Mammary epithelial cell (primary cell): ENCODE results near the gene GPR31.

Experiments used
- CTCF ChIP-seq, 2 donors: IDR thresholded peaks in 1 of 2; conservative IDR thresholded peaks in 1 of 2; 2 replicates each; pipeline ENCODE4 v1.5.1; 2011 to 2012; ENCODE audit warnings: inconsistent platforms in 2 of 2, low read length in 2 of 2, mild to moderate bottlenecking in 2 of 2, control low read depth in 1 of 2, low read depth in 1 of 2; ENCODE audit not compliant: insufficient read depth in 1 of 2; ENCODE audit errors: extremely low read depth in 1 of 2
- EZH2 ChIP-seq: IDR thresholded peaks from 2 replicates; pipeline ENCODE4 v1.6.1; 2012; ENCODE audit warnings: low read length, inconsistent platforms, borderline replicate concordance

DNA sequence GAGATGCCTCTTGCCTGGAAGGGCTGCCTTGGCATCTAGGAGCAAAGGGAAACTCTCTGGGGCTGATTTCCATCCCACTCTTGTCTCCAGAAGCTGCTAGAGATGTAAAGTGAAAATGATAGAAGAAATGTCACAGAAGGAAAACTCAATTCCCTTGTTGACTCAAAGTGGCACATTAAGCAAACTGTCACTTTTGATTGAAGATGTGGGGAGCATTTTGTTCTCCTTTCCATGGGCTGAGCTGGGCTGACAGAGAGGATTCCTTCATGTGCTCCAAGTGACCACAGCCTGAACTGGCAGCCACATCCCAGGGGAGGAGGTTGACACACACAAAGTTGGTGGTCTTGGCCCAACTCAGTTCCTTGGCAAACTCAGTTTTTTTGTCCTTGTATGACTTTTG is 9.8 kb downstream of the GPR31 start:
- no peak for TF ChIP-seq CTCF (conservative IDR thresholded peaks at IDR 0.05 in 1 of 2, IDR thresholded peaks at IDR 0.05 in 1 of 2; ENCODE audit: extremely low read depth in 1 of 2, insufficient read depth in 1 of 2, low read depth in 1 of 2, low read length in 2 of 2)
- TF ChIP-seq EZH2 = no peak
